HG02852 (cell line): ENCODE data around the gene XRCC3.
A peak's percentile ranks its signal among the peaks of the same experiment; 100 is the strongest.

Source experiments
- ATAC-seq: cut with Tn5 transposase; IDR thresholded peaks from one replicate; pipeline ENCODE4 v1.9.1; 2021; ENCODE audit warnings: mild to moderate bottlenecking, moderate library complexity; ENCODE audit not compliant: unreplicated experiment

XRCC3 gene

DNA sequence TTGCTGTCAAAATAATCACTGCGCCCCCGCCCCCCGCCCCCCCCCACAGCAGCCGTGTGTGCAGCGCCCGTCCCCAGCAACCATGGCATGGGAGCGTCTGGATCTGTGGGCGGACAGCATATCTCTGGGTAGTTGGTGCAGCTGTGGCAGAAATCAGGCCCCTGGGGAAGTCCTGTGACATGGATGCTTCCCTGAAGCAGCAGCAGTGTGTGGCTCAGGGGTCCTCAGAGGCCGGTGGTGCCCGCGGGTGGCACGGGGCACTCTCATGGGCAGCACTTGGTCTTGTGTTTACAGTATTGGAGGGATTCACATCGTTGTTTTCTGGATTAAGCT, 19.2 kb downstream of the XRCC3 start:
- no peak for ATAC-seq

DNA sequence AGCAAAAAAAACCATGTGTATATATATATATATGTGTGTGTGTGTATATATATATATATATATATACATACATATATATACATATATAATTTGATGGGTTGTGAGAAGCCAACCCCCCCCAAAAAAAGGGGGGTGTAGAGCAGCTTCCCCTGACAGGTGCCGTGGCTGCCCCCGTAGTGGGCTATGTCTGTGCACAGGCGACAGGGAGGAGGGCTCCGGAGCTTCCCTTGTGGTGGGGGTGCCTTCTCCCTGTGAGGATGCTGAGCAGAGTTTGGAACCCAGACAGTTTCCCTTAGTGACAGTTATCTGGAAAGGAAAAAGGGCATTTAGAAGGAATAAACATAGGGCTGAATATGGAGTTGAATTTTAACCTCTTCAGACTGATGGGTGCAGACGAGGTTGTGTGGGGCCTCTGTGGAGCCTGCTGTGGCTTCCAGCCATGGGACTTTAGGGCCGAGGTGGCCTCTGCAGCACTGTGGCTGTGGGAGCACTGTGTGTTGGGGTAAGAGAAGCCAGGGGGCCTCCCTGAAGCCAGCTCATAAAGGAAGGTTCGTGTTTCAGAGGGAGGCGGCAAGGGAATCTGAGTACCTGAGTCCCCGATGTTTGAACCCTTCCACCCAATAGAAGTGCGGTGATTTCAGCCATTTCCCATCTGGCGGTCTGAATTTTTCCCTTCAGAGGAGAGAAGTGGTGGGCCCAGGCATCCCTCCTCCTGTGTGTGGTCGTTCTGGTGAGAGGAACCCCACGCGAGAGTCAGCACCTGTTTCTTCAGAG, 19.8 kb downstream of the XRCC3 start:
- no peak for ATAC-seq

DNA sequence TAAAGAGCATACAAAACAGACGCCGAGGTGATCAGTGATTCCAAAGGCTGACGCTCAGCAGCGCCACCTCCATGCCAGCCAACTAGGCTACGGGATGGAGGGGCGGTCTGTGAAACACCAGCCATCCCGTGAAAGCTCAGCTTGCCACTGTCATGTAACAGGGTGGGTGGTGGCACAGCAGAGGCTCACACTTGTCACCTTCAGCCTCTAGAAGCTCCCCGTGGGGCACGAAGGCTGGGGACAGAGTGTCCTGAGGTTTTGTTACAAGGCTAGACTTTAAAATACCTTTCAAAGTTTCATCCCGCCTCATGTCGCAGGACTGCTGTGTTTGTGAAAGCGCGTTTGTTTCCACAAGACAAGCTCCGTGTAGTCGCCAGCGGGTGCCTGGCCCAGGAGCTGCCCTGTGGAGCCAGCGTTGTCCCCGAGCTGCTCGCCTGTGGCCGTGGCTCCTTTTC, 20.7 kb downstream of the XRCC3 start:
- ATAC-seq = no peak

DNA sequence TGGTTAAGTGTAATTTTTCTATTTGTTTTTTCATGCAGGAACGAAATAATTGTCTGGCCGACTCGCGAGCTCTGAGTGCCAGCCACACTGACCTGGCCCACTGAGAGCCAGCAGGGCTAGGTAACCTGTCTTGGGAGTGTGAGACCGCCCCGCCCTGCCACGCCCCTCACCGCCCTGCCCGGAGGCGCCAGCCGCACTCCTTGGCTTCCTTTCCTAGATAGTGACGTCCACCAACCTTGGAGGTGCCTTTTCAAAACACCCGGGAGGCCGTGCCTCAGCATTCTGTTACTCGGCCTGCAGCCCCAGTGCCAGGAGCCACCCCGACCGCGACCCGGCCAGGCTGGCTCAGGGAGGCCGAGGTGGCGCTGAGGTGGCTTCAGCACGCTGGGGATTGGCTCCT, 21.7 kb downstream of the XRCC3 start:
- no peak for ATAC-seq

DNA sequence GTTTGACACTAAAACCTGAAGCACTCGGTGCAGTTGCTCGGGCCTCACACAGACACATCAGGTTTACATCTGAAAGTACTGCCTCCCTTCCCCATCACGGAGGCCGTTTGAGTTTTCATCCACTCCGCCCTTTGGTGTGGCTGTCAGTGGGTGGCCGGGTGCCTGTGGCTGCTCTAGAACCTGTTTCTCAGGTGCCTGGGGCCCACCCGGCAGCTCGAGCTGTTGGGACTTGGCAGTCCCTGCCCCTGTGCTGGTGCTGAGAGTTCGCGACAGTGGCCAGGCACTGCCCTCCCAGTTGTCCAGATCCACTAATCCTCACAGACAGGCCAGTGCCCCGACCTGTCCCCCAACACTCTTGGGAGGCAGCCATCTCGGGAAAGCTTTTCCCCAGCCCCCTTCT, 22.4 kb downstream of the XRCC3 start:
- ATAC-seq = no peak

DNA sequence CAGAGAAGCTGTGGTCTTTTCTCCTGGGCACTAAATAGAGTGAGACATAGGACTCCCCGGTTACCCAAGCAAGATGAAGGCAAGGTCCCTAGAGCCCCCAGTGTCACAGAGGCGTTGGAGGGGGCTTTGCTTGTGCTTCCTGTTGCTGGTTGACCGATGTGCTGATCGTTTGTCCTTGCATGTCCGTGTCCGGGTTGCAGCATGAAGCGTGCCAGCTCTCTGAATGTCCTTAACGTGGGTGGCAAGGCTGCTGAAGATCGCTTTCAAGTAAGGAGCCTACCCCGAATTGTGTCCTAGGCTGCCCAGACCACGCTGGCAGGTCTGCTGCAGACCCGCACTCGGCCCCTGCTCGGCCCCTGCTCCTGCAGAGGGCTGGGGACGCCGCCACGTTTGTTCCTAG, 23.1 kb downstream of the XRCC3 start:
- ATAC-seq = peak; percentile 17

DNA sequence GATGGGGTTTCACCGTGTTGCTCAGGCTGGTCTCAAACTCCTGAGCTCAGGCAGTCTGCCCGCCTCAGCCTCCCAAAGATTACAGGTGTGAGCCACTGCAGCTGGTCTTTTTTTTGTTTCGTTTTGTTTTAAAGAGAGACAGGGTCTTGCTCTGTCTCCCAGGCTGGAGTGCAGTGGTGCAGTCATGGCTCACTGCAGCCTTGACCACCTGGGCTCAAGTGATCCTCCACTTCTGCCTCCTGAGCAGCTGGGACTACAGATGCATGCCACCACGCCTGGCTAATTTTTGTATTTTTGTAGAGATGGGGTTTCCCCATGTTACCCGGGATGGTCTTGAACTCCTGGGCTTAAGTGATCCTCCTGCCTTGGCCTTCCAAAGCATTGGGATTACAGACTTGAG, 23.6 kb downstream of the XRCC3 start:
- ATAC-seq = peak; percentile 69

DNA sequence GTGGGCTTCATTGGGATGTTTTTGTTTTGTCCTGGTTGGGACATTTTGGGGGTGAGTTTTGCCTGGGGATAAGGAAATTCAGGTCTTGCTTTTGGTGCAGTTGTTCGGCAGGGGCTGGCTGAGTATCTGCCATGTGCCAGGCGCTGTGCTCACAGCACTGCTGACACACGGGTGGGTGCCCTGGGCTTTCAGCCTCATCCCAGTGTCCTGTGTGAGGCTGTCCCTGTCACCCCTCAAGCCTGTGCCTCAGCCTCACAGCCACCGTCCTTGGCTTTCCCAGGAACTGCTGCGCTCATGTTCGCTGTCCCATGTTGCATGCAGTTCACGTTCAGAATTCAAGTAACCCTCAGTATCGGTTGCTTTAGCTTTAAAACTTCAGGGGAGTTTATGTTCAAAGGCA, 24.9 kb downstream of the XRCC3 start:
- ATAC-seq = no peak

DNA sequence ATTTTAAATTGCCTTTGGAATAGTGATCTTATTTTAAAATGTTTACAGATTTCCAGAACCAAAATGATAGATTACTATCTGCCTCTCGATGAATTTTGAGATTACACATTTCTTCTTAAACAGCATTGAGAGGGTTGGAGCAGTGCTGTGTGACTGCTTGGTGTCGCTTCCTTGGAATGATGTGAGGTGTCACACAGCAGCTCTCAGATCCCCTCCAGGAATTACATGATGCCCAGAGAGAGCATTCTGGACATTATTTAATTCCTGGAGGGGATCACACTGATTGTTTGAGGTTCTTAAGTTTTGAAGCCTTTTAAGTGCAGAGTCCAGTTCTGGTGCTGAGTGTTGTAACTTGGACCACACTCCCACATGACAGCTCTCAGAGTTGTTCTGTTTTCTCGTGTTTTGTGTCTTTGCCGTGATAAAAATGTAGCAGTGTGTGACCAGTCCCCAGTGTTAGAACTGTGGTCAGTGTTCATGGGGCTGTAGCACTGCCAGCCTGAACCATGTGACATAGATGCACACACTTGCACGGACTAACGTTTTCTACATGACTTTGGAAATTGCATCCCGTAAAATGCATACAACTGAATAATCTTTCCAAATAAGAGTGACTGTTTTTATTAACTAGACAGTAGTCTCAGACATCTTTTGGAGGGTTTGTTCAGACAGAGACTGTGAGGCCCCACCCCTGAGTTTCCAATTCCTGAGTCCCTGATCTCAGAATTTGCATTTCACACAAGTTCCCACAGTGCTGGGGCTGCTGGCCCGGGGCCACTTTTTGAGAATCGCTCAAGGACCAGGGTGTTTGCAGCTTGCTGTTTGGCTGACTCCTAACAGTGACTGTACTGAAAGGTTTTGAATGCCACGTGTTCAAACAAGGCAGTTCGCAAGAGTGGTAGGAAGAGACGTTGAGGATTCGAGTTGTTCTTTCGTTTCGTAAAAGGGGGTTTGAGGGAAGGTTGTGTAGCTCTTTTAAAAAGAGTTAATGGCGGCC, 26.0 kb downstream of the XRCC3 start:
- ATAC-seq = no peak

DNA sequence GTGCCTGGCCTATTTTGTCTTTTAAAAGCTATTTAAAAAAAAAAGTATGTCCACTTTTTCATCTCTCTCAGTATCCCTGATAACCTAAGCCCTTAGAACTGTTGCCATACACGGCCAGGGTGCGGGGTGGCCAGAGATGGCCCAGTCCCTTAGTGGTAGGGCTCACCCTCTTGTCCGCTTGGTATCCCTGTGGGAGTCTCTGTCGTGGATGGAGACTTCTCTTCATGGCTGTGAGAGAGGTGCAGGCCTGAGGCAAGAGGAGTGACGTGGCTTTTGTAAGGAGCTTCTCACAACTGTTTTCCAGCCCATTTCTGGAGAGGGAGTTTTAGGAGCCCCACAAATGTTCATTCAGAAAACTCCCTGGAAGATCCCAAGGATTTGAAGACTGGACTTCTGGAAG, 26.8 kb downstream of the XRCC3 start:
- no peak for ATAC-seq

DNA sequence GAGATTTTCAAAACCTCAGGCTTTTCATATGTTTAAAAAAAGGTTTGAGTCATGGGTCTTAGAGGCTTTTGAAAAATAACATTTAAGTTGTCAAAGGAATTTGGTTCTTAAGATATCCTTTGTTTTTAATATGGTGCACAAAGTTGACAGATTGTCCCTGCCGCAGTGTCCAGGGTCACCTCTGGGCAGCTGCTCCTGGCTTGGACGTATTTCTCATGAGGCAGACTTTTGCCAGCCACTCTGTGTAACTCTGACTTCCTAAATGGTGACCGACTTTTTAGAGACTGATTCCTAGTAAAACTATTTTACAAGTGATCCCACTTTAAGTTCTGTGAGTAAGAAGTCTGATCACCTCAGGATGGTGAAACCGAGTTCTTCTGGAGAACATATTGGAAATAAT, 27.5 kb downstream of the XRCC3 start:
- ATAC-seq = no peak

DNA sequence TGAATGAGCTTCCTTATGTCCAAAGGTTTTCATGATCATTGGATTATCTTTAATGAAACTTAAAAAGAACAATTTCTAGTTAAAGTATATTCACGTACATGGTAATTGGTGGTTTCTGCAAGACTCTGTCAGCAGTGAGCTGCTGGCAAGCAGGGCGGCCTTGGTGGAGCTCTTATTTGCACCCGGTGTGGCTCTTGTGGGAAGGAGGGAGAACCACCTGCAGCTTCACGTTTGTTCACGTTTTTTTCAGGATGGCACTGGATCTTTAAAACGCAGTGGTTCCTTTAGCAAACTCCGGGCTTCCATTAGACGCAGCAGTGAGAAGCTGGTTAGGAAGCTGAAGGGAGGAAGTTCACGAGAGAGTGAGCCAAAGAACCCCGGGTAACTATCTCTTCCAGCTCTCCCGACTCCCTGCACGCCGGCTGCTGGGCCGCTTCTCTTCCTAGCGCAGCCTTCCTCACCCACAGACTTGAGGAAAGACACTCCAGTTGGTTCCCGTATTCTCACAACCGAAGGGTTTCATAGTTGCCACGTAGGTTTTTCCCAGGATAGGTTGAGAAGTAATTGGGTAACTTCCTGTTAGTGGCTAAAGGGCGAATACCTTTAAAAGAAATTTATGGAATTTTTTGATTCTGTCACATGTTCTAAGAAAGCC, 28.3 kb downstream of the XRCC3 start:
- no peak for ATAC-seq

DNA sequence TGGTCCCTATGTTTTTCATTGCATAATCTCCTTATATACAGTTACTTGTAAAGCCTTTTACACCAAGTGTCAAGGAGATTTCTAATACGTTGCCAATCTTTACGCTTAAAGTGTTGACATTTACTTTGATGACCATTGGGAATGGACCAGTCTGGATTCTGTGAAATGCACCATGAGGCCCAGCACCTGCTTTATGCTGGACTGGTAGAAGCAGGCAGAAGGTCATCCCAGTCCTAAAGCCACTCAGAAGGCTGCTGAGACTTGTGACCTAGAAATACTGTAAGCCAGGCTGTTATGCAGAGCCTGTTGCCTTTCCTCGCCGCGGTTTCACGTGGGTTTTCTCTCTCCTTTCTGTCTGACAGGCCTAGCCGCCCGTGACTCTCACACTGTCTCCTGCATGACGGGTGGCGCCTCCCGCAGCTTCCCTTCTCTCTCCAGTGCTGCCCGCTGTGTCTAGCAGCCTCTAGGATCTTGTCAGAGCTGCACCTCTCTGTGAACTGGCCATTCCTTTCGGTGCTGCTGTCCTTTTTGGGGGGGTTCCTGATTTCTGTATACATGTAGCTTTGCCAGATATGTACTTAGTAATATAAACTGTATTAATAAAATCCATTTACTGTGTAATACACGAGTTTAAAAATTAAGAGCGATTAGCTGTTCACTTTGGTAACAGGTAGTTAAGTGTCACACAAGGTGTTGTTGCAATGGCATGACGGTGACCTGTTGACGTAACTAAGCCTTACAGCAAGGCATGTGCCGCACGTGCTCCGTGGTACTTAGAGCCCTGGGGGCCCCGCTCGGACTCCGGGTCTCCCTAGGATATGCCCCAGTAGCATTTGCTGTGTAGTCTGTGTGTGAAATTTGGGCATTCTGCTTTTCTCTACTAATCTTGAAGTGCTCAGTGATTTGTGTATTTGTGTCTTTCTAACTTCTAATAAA, 29.7 kb downstream of the XRCC3 start:
- no peak for ATAC-seq

DNA sequence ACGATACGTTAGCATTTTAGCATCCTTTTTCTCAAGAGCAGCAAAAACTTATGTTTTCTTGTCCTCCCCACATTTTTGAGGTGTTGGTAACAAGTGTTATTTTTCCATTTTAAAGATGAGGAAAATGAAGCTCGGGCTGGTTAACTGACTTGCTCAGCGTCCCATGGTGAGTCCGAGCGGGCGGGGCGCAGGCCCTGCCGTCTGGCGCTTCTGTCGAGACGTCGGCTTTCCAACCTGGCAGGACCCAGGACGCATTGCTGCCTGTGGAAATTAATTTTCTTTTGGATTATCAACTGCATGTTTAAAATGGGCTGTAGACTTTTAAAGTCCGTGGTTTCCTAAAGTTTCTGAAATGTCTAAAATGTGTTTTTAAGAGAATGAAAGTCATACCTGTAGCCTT, 30.4 kb downstream of the XRCC3 start:
- no peak for ATAC-seq

DNA sequence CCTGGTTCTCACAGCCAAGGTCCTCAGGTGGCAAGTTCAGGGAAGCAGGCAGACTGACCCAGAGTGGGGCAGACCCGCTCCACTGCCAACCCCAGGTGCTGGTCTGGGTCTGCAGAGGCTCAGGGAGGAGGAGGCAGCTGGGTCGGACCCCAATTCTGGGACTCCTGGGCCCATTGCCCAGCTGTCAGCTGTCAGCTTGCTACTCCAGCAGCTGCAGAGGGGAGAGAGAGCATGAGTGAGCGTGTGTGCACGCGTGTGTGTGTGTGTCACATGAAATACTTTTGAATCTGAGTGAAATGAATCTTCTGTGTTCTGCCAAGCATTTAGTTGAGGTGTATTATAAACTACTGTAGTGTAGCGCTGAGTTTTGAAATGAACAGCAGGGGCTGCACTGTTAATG, 30.8 kb downstream of the XRCC3 start:
- no peak for ATAC-seq

DNA sequence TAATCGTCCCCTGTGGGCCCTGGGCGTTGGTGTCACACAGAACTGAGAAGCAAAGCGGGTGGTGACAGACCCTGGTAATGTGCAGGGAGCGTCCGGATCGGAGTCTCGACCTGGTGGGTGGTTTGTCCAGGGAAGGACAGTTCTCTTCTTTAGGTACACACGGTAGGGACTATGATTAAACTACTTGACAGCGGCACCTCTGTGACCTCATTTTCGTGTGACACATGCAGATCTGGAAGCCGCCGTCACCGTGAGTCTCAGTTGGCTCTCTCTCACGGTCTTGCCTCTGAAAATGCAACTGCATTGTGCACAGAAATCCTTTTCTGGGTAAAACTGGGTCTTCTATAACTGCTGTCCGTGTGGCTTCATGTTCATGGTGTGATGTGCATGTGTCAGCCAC, 32.1 kb downstream of the XRCC3 start:
- ATAC-seq = no peak

DNA sequence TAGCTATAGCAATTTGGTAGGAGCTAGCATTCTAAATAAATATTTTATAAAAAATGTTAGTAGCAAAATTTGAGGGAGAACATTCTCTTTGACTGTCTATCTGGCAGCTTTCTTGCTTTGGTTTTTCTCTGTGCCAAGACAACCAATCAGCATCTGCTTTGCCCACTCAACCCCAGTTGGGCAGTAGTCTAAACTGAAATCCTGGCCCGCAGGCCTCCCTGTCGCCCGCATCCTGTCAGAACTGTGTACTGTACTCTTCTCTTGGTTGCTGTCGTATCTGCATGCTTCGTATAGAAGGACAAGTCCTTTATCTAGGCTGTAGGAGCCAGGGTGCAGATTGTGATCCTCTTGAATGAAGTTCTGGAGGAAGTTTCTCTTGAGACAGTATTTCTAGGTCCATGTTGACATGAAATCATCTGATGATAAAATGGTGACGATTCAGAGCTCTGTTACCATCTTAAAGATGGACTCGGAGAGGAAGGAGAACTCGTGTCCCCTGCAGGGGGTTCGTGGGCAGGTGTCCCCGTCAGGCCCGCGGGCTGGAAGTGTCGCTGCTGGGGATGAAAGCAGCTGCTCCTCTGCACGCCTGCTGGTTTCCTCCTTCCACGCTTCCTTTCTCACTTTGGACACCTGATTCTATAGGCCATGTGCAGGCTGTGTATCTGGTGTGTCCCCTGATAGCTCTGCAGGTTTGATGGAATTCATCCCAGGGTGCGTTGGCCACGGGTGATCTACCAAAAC, 34.6 kb downstream of the XRCC3 start:
- no peak for ATAC-seq

DNA sequence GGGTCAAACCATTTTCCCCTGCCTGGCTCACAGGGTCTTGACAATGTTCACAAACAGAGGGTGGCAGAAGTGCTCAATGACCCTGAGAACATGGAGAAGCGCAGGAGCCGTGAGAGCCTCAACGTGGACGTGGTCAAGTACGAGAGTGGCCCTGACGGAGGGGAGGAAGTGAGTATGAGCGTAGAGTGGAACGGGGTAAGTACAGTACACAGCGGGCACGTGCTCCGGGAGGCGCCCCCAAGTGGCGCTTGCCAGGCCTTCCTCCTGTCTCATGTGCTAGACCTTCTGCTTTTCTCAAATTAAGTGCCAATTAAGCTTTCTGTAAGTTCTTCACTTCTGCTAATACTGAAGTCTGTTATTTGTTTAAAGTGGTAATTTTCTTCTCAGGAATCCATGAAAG, 35.9 kb downstream of the XRCC3 start:
- ATAC-seq = no peak

DNA sequence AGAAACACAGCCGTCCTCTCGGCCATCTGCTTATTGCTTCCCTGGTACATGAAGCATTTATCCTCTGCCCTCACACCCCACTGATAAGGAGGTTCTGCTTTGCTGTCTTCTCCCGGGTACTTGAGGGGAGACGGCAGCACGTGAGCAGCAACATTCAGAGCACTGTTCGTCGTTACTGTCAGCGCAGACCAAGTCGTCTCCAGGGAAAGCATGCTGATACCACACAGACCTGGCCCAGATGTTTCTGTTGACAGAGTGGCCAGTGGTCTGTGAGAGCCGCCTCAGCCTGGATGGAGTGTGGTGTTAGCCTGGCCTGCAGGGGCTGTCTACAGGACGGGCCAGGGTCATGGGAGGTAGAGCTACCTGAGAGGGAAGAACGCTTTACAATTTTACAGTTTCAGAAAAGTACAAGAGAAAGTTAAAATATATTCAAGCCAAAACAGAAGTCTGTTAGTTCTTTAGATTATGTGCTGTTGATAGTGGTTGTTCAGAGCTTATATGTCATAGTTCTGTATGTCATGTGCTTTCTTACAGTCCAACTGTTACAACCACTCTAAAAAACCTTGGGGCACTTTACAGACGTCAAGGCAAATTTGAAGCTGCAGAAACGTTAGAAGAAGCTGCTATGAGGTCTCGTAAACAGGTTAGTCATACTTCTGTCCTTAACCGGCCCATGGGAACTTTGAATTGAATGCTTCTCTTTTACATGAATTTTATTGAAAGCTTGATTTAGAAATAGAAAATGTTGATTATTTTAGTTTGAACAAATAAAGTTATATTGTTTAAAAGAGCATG, 38.2 kb downstream of the XRCC3 start:
- ATAC-seq = no peak
